A549 treated with CORT108297 at 1 μM for 4 hours (cell line): ENCODE data around the gene CWF19L1. TPM values are rescaled to one million over a fixed set of nuclear protein-coding genes. Genes with fewer than 3 reads are reported as not detected.

Source experiments
- total RNA-seq: library from RNA; stranded (reverse); fragments of 200-300 nt; extraction: Qiagen RNA extraction; gene quantifications from 5 replicates; pipeline ENCODE4 v1.2.3, GENCODE V29; 2022

The CWF19L1 gene
- total RNA-seq: 19.4 to 26.9 TPM (median 21.3 TPM) in 5 replicates

DNA sequence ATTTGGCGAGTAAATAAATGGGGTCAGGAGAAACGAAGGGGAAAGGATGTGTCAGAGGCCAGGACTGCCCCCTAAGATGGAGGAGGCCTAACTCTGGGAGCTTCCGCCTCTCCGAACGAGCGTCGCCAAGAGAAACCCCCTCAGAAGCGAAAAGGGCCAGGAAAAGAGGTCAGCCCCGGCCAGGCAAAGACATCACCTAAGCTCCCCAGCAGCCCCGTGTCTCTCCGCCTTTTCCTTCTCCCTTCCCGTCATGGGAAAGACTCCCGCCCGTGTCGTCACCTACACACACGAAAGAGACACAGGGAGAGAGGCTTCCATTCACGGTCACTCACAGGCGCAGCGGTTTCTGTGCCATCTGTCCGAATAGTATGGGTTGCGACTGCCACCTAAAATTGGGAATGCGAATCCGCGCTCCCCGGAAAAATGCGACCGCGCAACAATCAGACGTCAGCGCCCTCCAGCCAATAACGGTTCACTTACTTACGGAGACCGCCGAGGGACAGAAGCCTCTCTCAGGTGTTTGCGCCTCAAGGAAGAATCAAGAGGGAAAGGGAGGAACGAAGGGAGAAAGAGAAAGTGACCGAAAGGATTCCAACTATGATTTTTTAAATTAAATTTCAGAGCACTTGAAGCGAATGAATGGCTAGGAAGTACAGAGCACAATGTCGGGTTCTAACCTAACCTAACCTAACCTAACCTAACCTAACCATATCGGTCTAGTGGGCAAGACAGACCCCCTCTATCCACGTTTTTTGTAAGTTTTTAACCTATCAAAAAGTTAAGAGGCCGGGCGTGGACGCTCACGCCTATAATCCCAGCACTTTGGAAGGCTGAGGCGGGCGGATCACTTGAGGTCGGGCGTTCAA is at the start of gene CWF19L1:
CWF19L1 (minus strand) TSS at position 400 of the 866 bp plus-strand sequence; CDS start at position 355, 45 bp downstream.

GRCh38 chr10:100286051-100287033 is 18.9 kb upstream of the CWF19L1 start, which contains the start of gene BLOC1S2:
BLOC1S2 (minus strand) TSS chr10:100286680; CDS start chr10:100286659, 21 bp downstream.

GRCh38 chr10:100185364-100186252 is 81.8 kb downstream of the CWF19L1 start, which contains the start of gene ERLIN1:
ERLIN1 (minus strand) TSS chr10:100186029; CDS start chr10:100185626, 403 bp downstream.

Other genes starting within 250 kb of the CWF19L1 start
- 0.14 to 0.32 TPM (median 0.23 TPM) in 5 replicates for gene CPN1, start 185.8 kb downstream of the CWF19L1 start, total RNA-seq
- gene ERLIN1, start 81.6 kb downstream of the CWF19L1 start, total RNA-seq: 42.6 to 68.6 TPM (median 53.8 TPM) in 5 replicates
- 18.2 to 28.0 TPM (median 22.0 TPM) in 5 replicates for gene CHUK, start 38.0 kb downstream of the CWF19L1 start, total RNA-seq
- 95.2 to 120 TPM (median 98.5 TPM) in 5 replicates for gene BLOC1S2, start 19.0 kb upstream of the CWF19L1 start, total RNA-seq
- 0.03 to 0.07 TPM (median 0.05 TPM) in 3 of 5 replicates, not detected in the others for gene PKD2L1, start 62.6 kb upstream of the CWF19L1 start, total RNA-seq
- 136 to 190 TPM (median 165 TPM) in 5 replicates for gene SCD, start 79.6 kb upstream of the CWF19L1 start, total RNA-seq
- gene WNT8B, start 195.4 kb upstream of the CWF19L1 start, total RNA-seq: 0.03 to 0.07 TPM (median 0.04 TPM) in 3 of 5 replicates, not detected in the others